Measurements from ENCODE around the gene RAD21L1. TPM values are rescaled to one million over a fixed set of nuclear protein-coding genes. Genes with fewer than 3 reads are reported as not detected.

Gene RAD21L1
- total and polyA plus RNA-seq, 4 donors = 0.02 to 0.23 TPM; not detected in 2

GRCh38 chr20:1206366-1207148 lies 19.3 kb upstream of the RAD21L1 start:
- peak overlapping the region in 1 of 2 donors; percentile 15 for H3K27ac ChIP-seq (ENCODE audit: low read depth in 1 of 2, low read length in 1 of 2)
- H3K27me3 ChIP-seq (ENCODE audit: control insufficient read depth in 3 of 3, insufficient read depth in 3 of 3, low read length in 2 of 3) = no peaks in the 10 kb centered on the region
- ATAC-seq (ENCODE audit: insufficient read depth, low FRiP score) (no peak), DNase-seq (peak; percentile 32 to 80 (median 71))
- TF ChIP-seq CTCF (IDR thresholded peaks at IDR 0.05; ENCODE audit: control extremely low read depth, extremely low read depth) = no peak
- no peaks in the 10 kb centered on the region for H3K36me3 ChIP-seq (ENCODE audit: control insufficient read depth in 4 of 4, insufficient read depth in 4 of 4, low read length in 4 of 4)
- no peak overlapping the region for H3K4me3 ChIP-seq
- no peaks in the 10 kb centered on the region for H3K9me3 ChIP-seq (ENCODE audit: control insufficient read depth in 4 of 4, insufficient read depth in 3 of 4, low read length in 3 of 4)
- WGBS, 2 donors = 73 to 83% methylated on average over 19 of the region's 19 CpGs
- H3K4me1 ChIP-seq (ENCODE audit: control insufficient read depth in 5 of 5, insufficient read depth in 5 of 5, low read length in 5 of 5) = peaks cover 0 to 34% (median 12%) of the 10 kb centered on the region in 5 donors
- no peak overlapping the region for H3K9ac ChIP-seq (ENCODE audit: insufficient read depth in 1 of 2, low read length in 2 of 2)

DNA sequence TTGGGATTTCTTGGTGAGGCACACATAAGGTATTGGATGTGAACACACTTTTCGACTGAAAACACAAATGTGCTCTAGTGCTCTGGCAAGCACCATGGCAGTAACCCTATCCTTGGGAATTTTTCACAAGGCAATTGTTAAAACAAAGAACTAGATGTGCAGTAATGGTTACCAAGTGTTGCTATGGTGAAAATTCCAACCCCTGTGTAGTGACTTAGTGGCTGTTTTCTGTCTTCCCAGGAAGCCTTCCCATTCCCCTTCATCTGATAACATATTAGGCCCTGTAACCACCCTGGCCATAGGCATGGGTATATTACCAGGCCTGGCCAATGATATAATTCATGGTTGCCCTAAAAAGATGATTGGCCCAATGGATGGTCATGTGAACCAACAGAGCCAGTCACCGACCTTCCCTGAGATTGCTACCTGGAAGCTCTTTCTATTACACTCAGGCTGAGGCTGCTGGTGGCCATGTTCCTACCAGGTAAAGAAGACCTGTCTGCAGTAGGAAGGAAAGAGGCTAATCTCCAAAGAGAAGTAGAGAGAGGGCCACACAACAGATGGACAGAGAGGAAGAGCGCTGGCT lies 18.5 kb upstream of the RAD21L1 start:
- Histone ChIP-seq H3K9me3 (ENCODE audit: control insufficient read depth in 4 of 4, insufficient read depth in 3 of 4, low read length in 3 of 4) (no peaks in the 10 kb centered on the region), H3K27me3 (ENCODE audit: control insufficient read depth in 3 of 3, insufficient read depth in 3 of 3, low read length in 2 of 3) (no peaks in the 10 kb centered on the region), H3K36me3 (ENCODE audit: control insufficient read depth in 4 of 4, insufficient read depth in 4 of 4, low read length in 4 of 4) (no peaks in the 10 kb centered on the region), H3K4me3 (no peak overlapping the region), H3K9ac (ENCODE audit: insufficient read depth in 1 of 2, low read length in 2 of 2) (peak overlapping the region in 1 of 2 donors; percentile 34), H3K4me1 (ENCODE audit: control insufficient read depth in 5 of 5, insufficient read depth in 5 of 5, low read length in 5 of 5) (peaks cover 0 to 34% (median 12%) of the 10 kb centered on the region in 5 donors), H3K27ac (ENCODE audit: low read depth in 1 of 2, low read length in 1 of 2) (no peak overlapping the region)
- TF ChIP-seq CTCF (IDR thresholded peaks at IDR 0.05; ENCODE audit: control extremely low read depth, extremely low read depth) = no peak
- ATAC-seq (ENCODE audit: insufficient read depth, low FRiP score) (no peak), DNase-seq (no peak)
- 90% methylated on average over 3 of the region's 3 CpGs for WGBS, 2 donors

DNA sequence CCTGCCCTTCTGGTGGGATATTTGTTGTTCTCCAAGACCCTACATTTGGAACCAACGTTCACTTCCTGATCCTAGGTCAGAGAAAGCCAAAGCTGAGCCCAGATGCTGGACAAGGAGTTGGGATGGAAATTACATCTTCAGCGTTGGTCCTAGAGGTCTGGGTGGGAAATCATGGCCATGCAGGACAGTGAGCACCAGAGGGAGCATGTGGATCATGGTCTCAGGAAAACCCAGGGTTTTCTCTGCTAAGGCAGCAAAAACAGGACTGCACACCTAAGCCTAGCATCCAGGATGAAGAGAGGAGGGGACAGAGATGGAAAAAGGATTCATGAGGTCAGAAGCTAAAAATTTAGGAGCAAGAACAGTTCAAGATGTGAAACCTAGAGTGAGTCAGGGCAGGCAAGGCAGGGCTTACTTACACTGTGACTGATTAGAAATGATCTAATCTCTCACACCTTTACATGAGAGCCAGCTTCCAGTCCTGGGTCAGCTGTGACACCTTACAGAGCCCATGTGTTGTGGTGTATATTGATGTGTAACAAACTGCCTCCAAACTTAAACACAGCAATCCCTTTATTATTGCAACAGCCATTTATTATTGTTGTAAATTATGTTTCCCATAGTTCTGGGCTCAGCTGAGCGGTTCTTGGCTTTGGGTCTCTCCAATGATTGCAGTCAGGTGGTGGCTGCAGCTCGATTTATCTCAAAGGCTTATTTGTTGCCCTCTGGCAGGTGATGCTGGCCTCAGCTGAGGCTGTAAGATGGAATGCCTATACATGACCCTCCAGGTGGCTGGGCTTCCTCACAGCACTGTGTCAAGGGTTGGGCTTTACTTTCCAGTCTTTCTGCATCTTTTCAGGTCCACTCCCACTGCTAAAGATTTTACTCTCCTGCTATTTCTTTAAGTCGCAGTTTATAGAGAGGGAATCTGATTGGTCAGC lies 16.1 kb upstream of the RAD21L1 start:
- no peaks in the 10 kb centered on the region for H3K36me3 ChIP-seq (ENCODE audit: control insufficient read depth in 4 of 4, insufficient read depth in 4 of 4, low read length in 4 of 4)
- DNase-seq (no peak), ATAC-seq (ENCODE audit: insufficient read depth, low FRiP score) (no peak)
- no peaks in the 10 kb centered on the region for H3K9me3 ChIP-seq (ENCODE audit: control insufficient read depth in 4 of 4, insufficient read depth in 3 of 4, low read length in 3 of 4)
- peaks cover 0 to 7% (median 2%) of the 10 kb centered on the region in 3 donors for H3K27me3 ChIP-seq (ENCODE audit: control insufficient read depth in 3 of 3, insufficient read depth in 3 of 3, low read length in 2 of 3)
- no peak for TF ChIP-seq CTCF (IDR thresholded peaks at IDR 0.05; ENCODE audit: control extremely low read depth, extremely low read depth)
- H3K9ac ChIP-seq (ENCODE audit: insufficient read depth in 1 of 2, low read length in 2 of 2) = no peak overlapping the region
- WGBS, 2 donors = 61 to 79% methylated on average over 5 of the region's 5 CpGs
- H3K4me1 ChIP-seq (ENCODE audit: control insufficient read depth in 5 of 5, insufficient read depth in 5 of 5, low read length in 5 of 5) = peaks cover 0 to 18% (median 1%) of the 10 kb centered on the region in 5 donors
- H3K4me3 ChIP-seq = no peak overlapping the region
- no peak overlapping the region for H3K27ac ChIP-seq (ENCODE audit: low read depth in 1 of 2, low read length in 1 of 2)

All from lung (tissue), 12 donors.